IMR-90 (cell line): ENCODE results near the gene AHDC1. TPM values are rescaled to one million over a fixed set of nuclear protein-coding genes. Genes with fewer than 3 reads are reported as not detected.

Experiments
- ATAC-seq: fragments of 200-7000 bp; cut with Tn5 transposase; 2 replicates; pipeline ENCODE4 v1.9.1; 2020; ENCODE audit warnings: low read depth, mild to moderate bottlenecking, moderate library complexity
- BruUV-seq: library from RNA; stranded (reverse); fragments of 400-500 nt; replicated peaks from 2 replicates; lab custom pipeline; 2021; lab: Mats Ljungman, UMichigan
- CTCF ChIA-PET: fragments of 300-600 bp; formaldehyde crosslinking; extraction: SDS; loops from one replicate; lab custom pipeline; 2021; ENCODE audit warnings: antibody characterized with exemption; lab: Yijun Ruan, JAX
- POLR2A ChIA-PET: fragments of 300-600 bp; sonication (Branson Sonifier 250); formaldehyde crosslinking; loops from one replicate; lab custom pipeline; 2022; ENCODE audit warnings: antibody characterized with exemption; ENCODE audit not compliant: unreplicated experiment; lab: Charles Lee
- DNase-seq: peaks from one replicate; pipeline ENCODE4 v3.0.0; 2013
- H2AFZ ChIP-seq: replicated peaks from 2 replicates; pipeline ENCODE3; 2013; ENCODE audit warnings: low read length, mild to moderate bottlenecking; ENCODE audit not compliant: poor library complexity
- H2AK5ac ChIP-seq: 2 replicates; pipeline ENCODE4 v1.6.1; 2013; ENCODE audit warnings: low read depth, low read length, inconsistent platforms
- H2AK9ac ChIP-seq: replicated peaks from 2 replicates; pipeline ENCODE3; 2013; ENCODE audit warnings: mild to moderate bottlenecking, low read depth, low read length, moderate library complexity; ENCODE audit not compliant: poor library complexity
- H2BK120ac ChIP-seq: 2 replicates; pipeline ENCODE4 v1.6.1; 2013; ENCODE audit warnings: low read depth, low read length, inconsistent platforms
- H2BK15ac ChIP-seq: 3 replicates; pipeline ENCODE4 v1.6.1; 2013; ENCODE audit warnings: low read depth, low read length, inconsistent platforms
- H2BK20ac ChIP-seq: 2 replicates; pipeline ENCODE4 v1.6.1; 2013; ENCODE audit warnings: low read depth, mild to moderate bottlenecking, inconsistent platforms, low read length, moderate library complexity
- H2BK5ac ChIP-seq: 2 replicates; pipeline ENCODE4 v1.6.1; 2013; ENCODE audit warnings: mild to moderate bottlenecking, low read depth, low read length, inconsistent platforms; ENCODE audit not compliant: poor library complexity, severe bottlenecking
- H3K14ac ChIP-seq: replicated peaks from 2 replicates; pipeline ENCODE4 v1.6.1; 2013; ENCODE audit warnings: low read depth, low read length, inconsistent platforms
- H3K18ac ChIP-seq: 2 replicates; pipeline ENCODE4 v1.6.1; 2013; ENCODE audit warnings: low read depth, low read length, control low read depth
- H3K23ac ChIP-seq: 2 replicates; pipeline ENCODE4 v1.6.1; 2013; ENCODE audit warnings: low read depth, low read length, inconsistent platforms
- H3K27ac ChIP-seq: 2 replicates; pipeline ENCODE4 v1.5.1; 2013; ENCODE audit warnings: mild to moderate bottlenecking, control low read depth, low read length; ENCODE audit not compliant: insufficient read depth
- H3K27me3 ChIP-seq: 2 replicates; pipeline ENCODE4 v1.6.1; 2013; ENCODE audit warnings: low read length; ENCODE audit not compliant: control insufficient read depth, insufficient read depth
- H3K36me3 ChIP-seq: 2 replicates; pipeline ENCODE4 v1.6.1; 2013; ENCODE audit warnings: low read length, mixed read lengths; ENCODE audit not compliant: control insufficient read depth, insufficient read depth
- H3K4ac ChIP-seq: 2 replicates; pipeline ENCODE4 v1.6.1; 2013; ENCODE audit warnings: low read depth, low read length, inconsistent platforms
- H3K4me1 ChIP-seq: 2 replicates; pipeline ENCODE4 v1.6.1; 2013; ENCODE audit warnings: low read length, mixed read lengths; ENCODE audit not compliant: control insufficient read depth, insufficient read depth
- H3K4me2 ChIP-seq: 2 replicates; pipeline ENCODE4 v1.6.1; 2013; ENCODE audit warnings: low read depth, mild to moderate bottlenecking, control low read depth, low read length, moderate library complexity
- H3K4me3 ChIP-seq: 2 replicates; pipeline ENCODE4 v1.5.1; 2013; ENCODE audit warnings: low read depth, mild to moderate bottlenecking, control low read depth, low read length, moderate library complexity; ENCODE audit not compliant: insufficient read depth
- H3K56ac ChIP-seq: 2 replicates; pipeline ENCODE4 v1.6.1; 2013; ENCODE audit warnings: low read length, inconsistent platforms; ENCODE audit not compliant: insufficient read depth; ENCODE audit errors: extremely low read depth
- H3K79me1 ChIP-seq, 2 experiments: 2 replicates each; pipeline ENCODE4 v1.6.1; 2013; ENCODE audit warnings: low read length in 2 of 2, inconsistent platforms in 1 of 2, low read depth in 1 of 2
- H3K9ac ChIP-seq: 2 replicates; pipeline ENCODE4 v1.6.1; 2013; ENCODE audit warnings: low read depth, low read length, control low read depth
- H3K9me1 ChIP-seq: 2 replicates; pipeline ENCODE4 v1.6.1; 2013; ENCODE audit warnings: low read length, inconsistent platforms; ENCODE audit not compliant: insufficient read depth
- H3K9me3 ChIP-seq: 2 replicates; pipeline ENCODE4 v1.6.1; 2013; ENCODE audit warnings: low read length; ENCODE audit not compliant: control insufficient read depth, insufficient read depth
- H4K20me1 ChIP-seq: 2 replicates; pipeline ENCODE4 v1.6.1; 2013; ENCODE audit warnings: low read length, inconsistent platforms; ENCODE audit not compliant: insufficient read depth
- H4K5ac ChIP-seq: 2 replicates; pipeline ENCODE4 v1.6.1; 2013; ENCODE audit warnings: mild to moderate bottlenecking, low read depth, low read length, control low read depth
- H4K8ac ChIP-seq, 2 experiments: 2 replicates each; pipeline ENCODE4 v1.6.1; 2013; ENCODE audit warnings: low read depth in 2 of 2, low read length in 2 of 2, control low read depth in 1 of 2, inconsistent platforms in 1 of 2
- H4K91ac ChIP-seq: 2 replicates; pipeline ENCODE4 v1.6.1; 2013; ENCODE audit warnings: low read depth, low read length, inconsistent platforms; ENCODE audit not compliant: insufficient read depth
- CEBPB ChIP-seq: IDR thresholded peaks from 2 replicates; pipeline ENCODE4 v1.6.1; 2012; ENCODE audit warnings: low read depth, low read length, improper control_type of control experiment
- CHD1 ChIP-seq: IDR thresholded peaks from 2 replicates; pipeline ENCODE4 v1.6.1; 2012; ENCODE audit warnings: low read depth, low read length, improper control_type of control experiment
- CTCF ChIP-seq: conservative IDR thresholded peaks from 2 replicates; pipeline ENCODE4 v1.5.1; 2012; ENCODE audit warnings: mild to moderate bottlenecking, low read depth, low read length, improper control_type of control experiment
- FOS ChIP-seq: fragments of 150-350 bp; IDR thresholded peaks from 2 replicates; pipeline ENCODE4 v1.6.1; 2016; ENCODE audit warnings: low read depth, low read length
- MAZ ChIP-seq: IDR thresholded peaks from 2 replicates; pipeline ENCODE4 v1.6.1; 2012; ENCODE audit warnings: low read depth, mild to moderate bottlenecking, low read length, improper control_type of control experiment, moderate library complexity, borderline replicate concordance
- NFE2L2 ChIP-seq: fragments of 150-350 bp; IDR thresholded peaks from 2 replicates; pipeline ENCODE4 v1.6.1; 2016; ENCODE audit warnings: low read depth, mild to moderate bottlenecking, low read length
- POLR2A ChIP-seq: IDR thresholded peaks from 2 replicates; pipeline ENCODE4 v1.6.1; 2012; ENCODE audit warnings: mild to moderate bottlenecking, low read depth, low read length
- RAD21 ChIP-seq: IDR thresholded peaks from 2 replicates; pipeline ENCODE4 v1.6.1; 2012; ENCODE audit warnings: low read length, improper control_type of control experiment
- WGBS, 2 experiments: methylation state at CpG; one replicate each; pipeline versions ENCODE4 v1.1.5 to v1.1.7; 2013; ENCODE audit warnings: missing lambda C conversion rate in 2 of 2; ENCODE audit not compliant: insufficient read length in 1 of 2; ENCODE audit errors: extremely low coverage in 2 of 2; 5-methylcytosine and 5-hydroxymethylcytosine counted together
- dilution Hi-C: fragments of 300-500 bp; cut with HindIII; formaldehyde crosslinking; loops from one replicate; pipeline ENCODE4 v1.14.3; 2018; ENCODE audit warnings: low sequenced_read_pairs; ENCODE audit not compliant: unreplicated experiment
- in situ Hi-C: fragments of 300-500 bp; cut with MboI; formaldehyde crosslinking; loops from 3 replicates; pipeline ENCODE4 v1.14.3; 2019; ENCODE audit warnings: low sequenced_read_pairs, inconsistent platforms, mixed read lengths
- intact Hi-C: fragments of 100-400 bp; cut with micrococcal nuclease; formaldehyde crosslinking; loops from 2 replicates; pipeline ENCODE4 v1.10.0; 2022
- polyA plus RNA-seq, 3 experiments: library from polyadenylated mRNA; depleted of rRNA; stranded (reverse); fragments of >200 nt; gene quantifications; 2 replicates each; pipeline ENCODE4 v1.2.3, GENCODE V29; 2012; ENCODE audit warnings: low replicate concordance in 1 of 3
- total RNA-seq: library from RNA; depleted of rRNA; stranded (reverse); fragments of >200 nt; gene quantifications from 2 replicates; pipeline ENCODE4 v1.2.3, GENCODE V29; 2012

The AHDC1 gene
- total and polyA plus RNA-seq, 2 of the 4 experiments (the other 2 are of a cell fraction), result 2.0 to 11.6 TPM

GRCh38 chr1:27499142-27499541 lies 104.8 kb downstream of the AHDC1 start:
- Histone ChIP-seq H2BK20ac (no peak overlapping the region), H3K4me2 (no peak overlapping the region), H2AK9ac (no peak overlapping the region), H2AK5ac (no peak overlapping the region), H3K79me1 (no peaks in the 10 kb centered on the region), H2BK15ac (no peak overlapping the region), H4K91ac (no peak overlapping the region), H3K4me1 (peaks cover 5% of the 10 kb centered on the region; the same call in 1 of the 2 replicates), H3K56ac (no peak overlapping the region), H3K9me3 (no peaks in the 10 kb centered on the region), H2AFZ (no peak overlapping the region), H4K8ac (no peak overlapping the region), H3K4ac (no peak overlapping the region), H3K9ac (no peak overlapping the region), H3K14ac (no peak overlapping the region), H3K36me3 (no peaks in the 10 kb centered on the region), H4K5ac (no peak overlapping the region), H3K23ac (no peak overlapping the region), H3K9me1 (peaks cover 4% of the 10 kb centered on the region; the same call in 1 of the 2 replicates), H2BK120ac (no peak overlapping the region), H4K20me1 (no peaks in the 10 kb centered on the region), H2BK5ac (no peak overlapping the region), H3K27ac (no peak overlapping the region), H3K27me3 (no peaks in the 10 kb centered on the region), H3K4me3 (no peak overlapping the region), H3K18ac (no peak overlapping the region)
- TF ChIP-seq NFE2L2 (no peak), FOS (no peak), CTCF (no peak), MAZ (no peak), CEBPB (no peak), RAD21 (no peak), POLR2A (no peak), CHD1 (no peak)
- ChIA-PET CTCF (no interaction called here), POLR2A (no interaction called here)
- DNase-seq, result no peak
- intact Hi-C loops, result no loop called here
- no CpG with 5 or more reads among the region's 2 CpGs for whole genome bisulfite sequencing, 2 experiments
- no peak for ATAC-seq
- BruUV-seq, result no TSS peak
- dilution Hi-C loops, result no loop called here
- in situ Hi-C loops, result no loop called here
